Liver (tissue), 2 donors: Measurements from ENCODE around the gene GCKR.

Experiments used
- GABPA ChIP-seq, 2 donors: IDR thresholded peaks in 1 of 2; conservative IDR thresholded peaks in 1 of 2; 2 replicates each; pipeline ENCODE4 v1.6.1; 2016; ENCODE audit warnings: antibody characterized with exemption in 2 of 2, mild to moderate bottlenecking in 1 of 2, moderate library complexity in 1 of 2
- HNF4A ChIP-seq, 2 donors: conservative IDR thresholded peaks; 2 replicates each; pipeline ENCODE4 v1.6.1; 2016; ENCODE audit warnings: antibody characterized with exemption in 2 of 2, mild to moderate bottlenecking in 2 of 2
- TAF1 ChIP-seq: conservative IDR thresholded peaks from 2 replicates; pipeline ENCODE4 v1.6.1; 2016; ENCODE audit warnings: antibody characterized with exemption, mild to moderate bottlenecking
- donor health status: healthy.

DNA sequence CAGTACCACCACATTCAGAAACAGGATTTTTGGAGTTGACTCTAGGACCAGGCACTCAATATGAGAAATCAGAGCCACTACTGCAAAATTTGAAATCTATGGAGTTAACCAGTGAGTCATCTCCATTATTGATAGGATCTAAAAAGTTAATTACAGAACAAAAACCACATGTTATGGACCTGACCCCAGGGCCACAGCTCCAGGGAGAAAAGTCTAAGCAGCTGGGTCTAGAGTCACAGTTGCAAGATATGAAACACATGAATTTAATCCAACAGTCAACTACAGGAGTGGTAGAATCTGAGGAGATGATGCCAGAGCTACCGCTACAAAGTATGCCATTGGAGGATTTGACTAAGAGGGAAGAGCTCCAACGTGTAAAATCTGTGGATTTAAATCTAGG lies 72.8 kb downstream of the GCKR start:
- TF ChIP-seq GABPA (IDR thresholded peaks at IDR 0.05 in 1 of 2, conservative IDR thresholded peaks at IDR 0.05 in 1 of 2), result no peak
- TF ChIP-seq TAF1, result no peak
- TF ChIP-seq HNF4A (conservative IDR thresholded peaks at IDR 0.05), result no peak
